Retinal pigment epithelial cell (primary cell): ENCODE data around the gene TSPAN31.

ENCODE experiments used
- DNase-seq: peaks from one replicate; pipeline ENCODE4 v3.0.0-alpha.2; 2010; ENCODE audit warnings: low read depth
- H3K4me3 ChIP-seq: 2 replicates; pipeline ENCODE4 v1.5.1; 2011; ENCODE audit warnings: mild to moderate bottlenecking, low read length, control low read depth, moderate library complexity
- CTCF ChIP-seq: conservative IDR thresholded peaks from 2 replicates; pipeline ENCODE4 v1.5.1; 2011; ENCODE audit warnings: low read depth, low read length, control low read depth, inconsistent platforms

TSPAN31 gene

DNA sequence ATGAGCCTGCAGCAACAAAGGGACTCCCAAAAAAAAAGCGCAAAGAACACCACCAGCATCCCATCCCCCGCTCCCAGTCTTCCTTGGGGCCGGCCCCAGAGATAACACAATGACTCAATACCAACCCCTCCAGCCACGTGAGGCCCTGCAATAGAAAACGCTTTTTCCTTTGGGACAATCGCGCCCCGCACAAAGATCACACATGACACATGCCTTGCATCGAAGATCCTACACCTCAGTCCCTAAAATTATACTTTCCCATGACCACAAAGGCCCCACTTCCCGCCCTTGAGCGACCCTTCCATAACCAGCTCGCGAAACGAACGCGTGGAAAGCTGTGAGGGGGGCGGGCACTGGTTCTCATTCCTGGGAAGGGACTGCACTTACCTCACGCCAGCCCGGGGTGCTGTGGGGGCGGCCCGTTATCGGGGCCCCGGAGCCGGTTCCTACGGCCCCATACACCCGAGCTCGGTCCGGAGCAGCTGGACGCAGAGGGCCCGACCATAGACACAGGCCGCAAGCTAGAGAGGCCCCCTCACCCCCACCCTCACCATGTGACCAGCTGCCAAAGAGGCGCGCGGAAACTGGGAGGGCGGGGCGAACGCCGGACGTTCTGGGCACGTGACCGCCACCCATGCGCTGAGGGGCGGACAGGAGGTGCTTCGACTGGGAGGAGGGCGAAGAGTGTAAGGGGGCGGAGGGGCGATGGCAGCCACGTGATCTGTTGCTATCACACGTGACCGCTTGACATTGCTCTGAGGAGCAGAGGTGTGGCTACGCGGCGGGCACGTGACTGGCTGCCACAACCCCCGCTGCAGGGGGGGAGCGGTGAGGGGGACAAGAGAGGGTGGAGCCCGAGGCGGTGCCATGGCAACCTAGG is 7.2 kb downstream of the TSPAN31 start, which contains the start of gene CDK4:
CDK4 (minus strand) TSS at position 523 of the 880 bp plus-strand sequence. CDS start 593 bp downstream, outside the sequence.
- DNase-seq = peak; percentile 98
- TF ChIP-seq CTCF = no peak
- H3K4me3 ChIP-seq = peak within 1 kb of the TSS; percentile 90

DNA sequence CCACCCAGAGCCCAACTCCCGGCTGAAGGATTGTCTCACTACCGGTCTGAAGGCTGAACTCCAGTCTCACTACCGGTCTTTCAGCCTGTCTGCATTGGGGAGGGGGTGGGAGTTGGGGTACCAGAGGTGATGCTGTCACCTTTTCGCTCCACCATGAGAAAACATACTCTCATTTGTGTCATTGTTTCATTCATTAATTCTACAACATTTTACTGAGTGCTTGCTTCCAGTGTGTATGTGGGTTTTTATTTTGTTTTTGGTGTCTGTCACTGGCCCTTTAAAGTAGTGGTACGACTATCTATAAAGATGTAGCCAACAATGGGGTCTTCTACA is 7.8 kb downstream of the TSPAN31 start:
- no peak for DNase-seq
- peak overlapping the region; percentile 49 for H3K4me3 ChIP-seq
- no peak for TF ChIP-seq CTCF

- H3K4me3 ChIP-seq = no peak overlapping the region
- DNase-seq = no peak
Measured at GRCh38 chr12:57753756-57754337, 9.0 kb downstream of the TSPAN31 start.

GRCh38 chr12:57754411-57755193 is 9.8 kb downstream of the TSPAN31 start, which contains the start of gene MARCHF9:
MARCHF9 (plus strand) TSS chr12:57755103; CDS start chr12:57755529, 426 bp downstream.
- DNase-seq = no peak
- TF ChIP-seq CTCF = no peak

More at GRCh38 chr12:57753756-57754337, 9.0 kb downstream of the TSPAN31 start:
- no peak for TF ChIP-seq CTCF

DNA sequence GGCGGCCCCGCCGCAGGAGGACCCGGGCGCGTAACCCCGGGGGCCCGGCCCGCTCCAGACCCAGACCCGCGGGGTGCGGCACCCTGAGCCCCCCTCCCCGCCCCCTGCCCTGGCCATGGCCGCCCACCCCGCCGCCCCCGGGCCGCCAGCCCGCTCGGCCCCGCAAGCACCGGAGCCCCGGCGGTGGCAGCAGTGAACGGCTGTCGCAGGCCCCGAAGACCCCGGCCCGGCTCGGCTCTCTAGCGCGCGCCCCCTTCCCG is 10.3 kb downstream of the TSPAN31 start:
- no peak for DNase-seq
- TF ChIP-seq CTCF = no peak
- peak overlapping the region; percentile 40 for H3K4me3 ChIP-seq

More at GRCh38 chr12:57754411-57755193, 9.8 kb downstream of the TSPAN31 start, which contains the start of gene MARCHF9:
- peak within 1 kb of the TSS; percentile 55 for H3K4me3 ChIP-seq

DNA sequence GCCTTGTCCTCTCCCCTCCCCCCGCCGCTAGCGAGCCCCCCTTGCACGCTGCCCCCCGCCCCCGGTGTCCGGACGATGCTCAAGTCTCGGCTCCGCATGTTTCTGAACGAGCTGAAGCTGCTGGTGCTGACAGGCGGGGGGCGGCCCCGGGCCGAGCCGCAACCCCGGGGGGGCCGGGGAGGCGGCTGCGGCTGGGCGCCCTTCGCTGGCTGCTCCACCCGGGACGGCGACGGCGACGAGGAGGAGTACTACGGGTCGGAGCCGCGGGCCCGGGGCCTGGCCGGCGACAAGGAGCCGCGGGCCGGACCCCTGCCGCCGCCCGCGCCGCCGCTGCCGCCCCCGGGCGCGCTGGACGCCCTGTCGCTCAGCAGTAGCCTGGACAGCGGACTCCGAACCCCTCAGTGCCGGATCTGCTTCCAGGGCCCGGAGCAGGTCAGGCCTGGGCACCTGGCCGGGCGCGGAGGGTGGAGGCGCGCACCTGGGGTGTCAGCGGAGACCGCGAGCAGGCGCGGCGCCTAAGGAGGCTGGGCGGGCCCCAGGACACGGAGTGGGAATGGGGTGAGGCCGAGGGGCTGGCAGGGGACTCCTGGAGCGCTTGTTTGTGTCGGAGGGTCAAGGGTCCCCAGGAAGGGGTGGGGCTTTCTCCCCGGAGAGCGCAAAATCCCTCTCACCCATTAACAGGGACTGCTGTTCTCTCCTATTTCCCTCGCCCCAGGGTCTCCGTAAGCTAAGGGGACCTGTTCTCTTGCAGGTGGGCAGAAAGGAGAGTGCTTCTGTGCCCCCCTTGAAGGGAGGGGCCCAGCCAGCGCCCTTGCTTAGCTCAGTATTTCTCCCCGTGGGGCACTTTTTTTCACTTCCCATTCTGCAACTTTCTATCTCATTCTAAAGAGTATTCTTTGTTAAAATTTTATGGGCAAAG is 10.9 kb downstream of the TSPAN31 start:
- DNase-seq = no peak
- peak overlapping the region; percentile 44 for H3K4me3 ChIP-seq
- TF ChIP-seq CTCF = no peak
